GM12892 (cell line): ENCODE data around the gene SYNPO2L.
"Not testable (repeated sequence)": the region's sequence is repeated elsewhere in the genome, so short reads cannot be mapped to it uniquely, and the experiment has no call there.

Experiments used
- DNase-seq: peaks from one replicate; pipeline ENCODE4 v3.0.0; 2011; ENCODE audit not compliant: insufficient read length
- FAIRE-seq: peaks from 2 replicates; lab custom pipeline; 2011; peaks lifted over from hg19 to GRCh38; lab: Jason Lieb, UNC
- POLR2A ChIP-seq: IDR thresholded peaks from 2 replicates; pipeline ENCODE4 v1.6.1; 2011; ENCODE audit warnings: low read depth, low read length, control low read depth
- POLR2AphosphoS5 ChIP-seq: IDR thresholded peaks from 2 replicates; pipeline ENCODE4 v1.6.1; 2011; ENCODE audit warnings: low read depth, low read length, control low read depth
- TAF1 ChIP-seq: IDR thresholded peaks from 2 replicates; pipeline ENCODE4 v1.6.1; 2011; ENCODE audit warnings: low read depth, mild to moderate bottlenecking, control low read depth, low read length, borderline replicate concordance

Gene SYNPO2L

GRCh38 chr10:73625884-73626752 lies 29.7 kb downstream of the SYNPO2L start:
- peak; percentile 93 for TF ChIP-seq POLR2A
- peak; percentile 96 for TF ChIP-seq POLR2AphosphoS5
- peak; percentile 91 for TF ChIP-seq TAF1
- FAIRE-seq, result peak; percentile 98
- peak; percentile 92 for DNase-seq

GRCh38 chr10:73625004-73625883 lies 30.6 kb downstream of the SYNPO2L start:
- TF ChIP-seq POLR2AphosphoS5 (no peak), TAF1 (no peak), POLR2A (no peak)
- FAIRE-seq, result no peak
- DNase-seq, result no peak

GRCh38 chr10:73623056-73623455 lies 32.8 kb downstream of the SYNPO2L start:
- no peak for FAIRE-seq
- TF ChIP-seq POLR2A, result no peak
- TF ChIP-seq TAF1, result no peak
- no peak for TF ChIP-seq POLR2AphosphoS5
- no peak for DNase-seq

- not testable (repeated sequence) for DNase-seq, FAIRE-seq
Observed at GRCh38 chr10:73620974-73621373, 34.9 kb downstream of the SYNPO2L start.

GRCh38 chr10:73617143-73617542 lies 38.7 kb downstream of the SYNPO2L start:
- not testable (repeated sequence) for FAIRE-seq, DNase-seq

- FAIRE-seq (no peak), DNase-seq (no peak)
- no peak for TF ChIP-seq POLR2A
- no peak for TF ChIP-seq TAF1
- TF ChIP-seq POLR2AphosphoS5, result no peak
Observed at GRCh38 chr10:73614720-73615119, 41.1 kb downstream of the SYNPO2L start.

GRCh38 chr10:73609116-73609515 lies 46.7 kb downstream of the SYNPO2L start:
- DNase-seq, result no peak
- FAIRE-seq, result no peak
- no peak for TF ChIP-seq POLR2A
- TF ChIP-seq TAF1, result no peak
- TF ChIP-seq POLR2AphosphoS5, result no peak

- DNase-seq, result no peak
- peak; percentile 21 for FAIRE-seq
- TF ChIP-seq POLR2A, result no peak
- TF ChIP-seq POLR2AphosphoS5, result no peak
- no peak for TF ChIP-seq TAF1
Observed at GRCh38 chr10:73601486-73601921, 54.3 kb downstream of the SYNPO2L start.

- TF ChIP-seq POLR2AphosphoS5 (no peak), TAF1 (no peak), POLR2A (no peak)
- FAIRE-seq (no peak), DNase-seq (no peak)
Observed at GRCh38 chr10:73597346-73597745, 58.5 kb downstream of the SYNPO2L start.
